ENCODE results near the gene TMEM109.

Gene TMEM109

GRCh38 chr11:60927061-60927592 is 13.2 kb downstream of the TMEM109 start:
- DNase-seq (ENCODE audit: low read depth): no peak
- TF ChIP-seq, protein P1, sequence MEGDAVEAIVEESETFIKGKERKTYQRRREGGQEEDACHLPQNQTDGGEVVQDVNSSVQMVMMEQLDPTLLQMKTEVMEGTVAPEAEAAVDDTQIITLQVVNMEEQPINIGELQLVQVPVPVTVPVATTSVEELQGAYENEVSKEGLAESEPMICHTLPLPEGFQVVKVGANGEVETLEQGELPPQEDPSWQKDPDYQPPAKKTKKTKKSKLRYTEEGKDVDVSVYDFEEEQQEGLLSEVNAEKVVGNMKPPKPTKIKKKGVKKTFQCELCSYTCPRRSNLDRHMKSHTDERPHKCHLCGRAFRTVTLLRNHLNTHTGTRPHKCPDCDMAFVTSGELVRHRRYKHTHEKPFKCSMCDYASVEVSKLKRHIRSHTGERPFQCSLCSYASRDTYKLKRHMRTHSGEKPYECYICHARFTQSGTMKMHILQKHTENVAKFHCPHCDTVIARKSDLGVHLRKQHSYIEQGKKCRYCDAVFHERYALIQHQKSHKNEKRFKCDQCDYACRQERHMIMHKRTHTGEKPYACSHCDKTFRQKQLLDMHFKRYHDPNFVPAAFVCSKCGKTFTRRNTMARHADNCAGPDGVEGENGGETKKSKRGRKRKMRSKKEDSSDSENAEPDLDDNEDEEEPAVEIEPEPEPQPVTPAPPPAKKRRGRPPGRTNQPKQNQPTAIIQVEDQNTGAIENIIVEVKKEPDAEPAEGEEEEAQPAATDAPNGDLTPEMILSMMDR (IDR thresholded peaks at IDR 0.05; ENCODE audit: control insufficient read depth, extremely low read depth, insufficient read depth): no peak
- no peak overlapping the region for H3K4me3 ChIP-seq (ENCODE audit: low read depth, low read length)

DNA sequence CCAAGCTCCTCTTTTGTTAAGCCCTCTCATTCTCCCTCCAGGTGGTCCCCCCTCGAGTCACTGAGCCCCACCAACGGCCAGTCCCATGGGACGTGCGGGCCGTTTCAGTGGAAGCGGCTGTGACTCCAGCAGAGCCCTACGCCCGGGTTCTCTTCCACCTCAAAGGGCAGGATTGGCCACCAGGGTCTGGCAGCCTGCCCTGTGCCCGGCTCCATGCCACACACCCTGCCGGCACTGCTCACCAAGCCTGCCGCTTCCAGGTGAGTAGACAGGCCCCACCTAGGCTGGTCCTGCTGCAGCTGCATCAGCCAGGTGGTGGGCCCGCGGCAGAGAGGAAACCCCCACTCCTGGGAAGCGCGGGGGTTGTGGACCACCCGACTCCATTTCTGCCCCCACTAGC is 13.6 kb downstream of the TMEM109 start:
- H3K4me3 ChIP-seq (ENCODE audit: low read depth, low read length): no peak overlapping the region
- TF ChIP-seq, protein P1 (IDR thresholded peaks at IDR 0.05; ENCODE audit: control insufficient read depth, extremely low read depth, insufficient read depth): no peak
- no peak for DNase-seq (ENCODE audit: low read depth)

GRCh38 chr11:60928563-60929001 is 14.6 kb downstream of the TMEM109 start:
- no peak for DNase-seq (ENCODE audit: low read depth)
- TF ChIP-seq, protein P1 (IDR thresholded peaks at IDR 0.05; ENCODE audit: control insufficient read depth, extremely low read depth, insufficient read depth): no peak
- H3K4me3 ChIP-seq (ENCODE audit: low read depth, low read length): no peak overlapping the region

GRCh38 chr11:60929764-60930163 is 15.8 kb downstream of the TMEM109 start:
- TF ChIP-seq, protein P1 (IDR thresholded peaks at IDR 0.05; ENCODE audit: control insufficient read depth, extremely low read depth, insufficient read depth): no peak
- no peak overlapping the region for H3K4me3 ChIP-seq (ENCODE audit: low read depth, low read length)
- no peak for DNase-seq (ENCODE audit: low read depth)

DNA sequence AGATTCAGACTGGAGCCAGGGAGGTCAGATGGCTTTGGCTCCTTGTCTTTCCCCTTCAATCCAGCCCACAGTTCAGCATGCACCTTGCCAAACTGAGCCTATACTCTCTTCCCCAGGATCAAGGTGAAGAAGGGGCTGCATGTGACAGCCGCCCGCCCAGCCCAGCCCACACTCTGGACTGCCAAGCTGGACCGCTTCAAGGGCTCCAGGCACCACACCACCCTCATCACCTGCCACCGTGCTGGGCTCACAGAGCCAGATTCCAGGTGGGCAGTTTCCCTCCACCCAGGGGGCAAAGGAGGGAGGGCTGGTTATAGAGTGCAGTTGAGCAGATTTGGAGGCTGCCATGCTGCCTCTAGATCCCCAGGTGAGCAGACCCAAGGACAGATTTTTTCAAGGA is 16.4 kb downstream of the TMEM109 start:
- TF ChIP-seq, protein P1 (IDR thresholded peaks at IDR 0.05; ENCODE audit: control insufficient read depth, extremely low read depth, insufficient read depth): no peak
- no peak overlapping the region for H3K4me3 ChIP-seq (ENCODE audit: low read depth, low read length)
- no peak for DNase-seq (ENCODE audit: low read depth)

GRCh38 chr11:60931917-60932316 is 18.0 kb downstream of the TMEM109 start:
- TF ChIP-seq, protein P1 (IDR thresholded peaks at IDR 0.05; ENCODE audit: control insufficient read depth, extremely low read depth, insufficient read depth): no peak

More at GRCh38 chr11:60931917-60932316, 18.0 kb downstream of the TMEM109 start:
- DNase-seq (ENCODE audit: low read depth): no peak
- no peak overlapping the region for H3K4me3 ChIP-seq (ENCODE audit: low read depth, low read length)
